Loucy (cell line): ENCODE measurements around the gene CCDC57.

ENCODE experiments used
- H2AFZ ChIP-seq: fragments of 200-600 bp; sonication (generic); 2 replicates; pipeline ENCODE4 v1.6.0; 2016; ENCODE audit warnings: antibody characterized with exemption, mild to moderate bottlenecking, low read length, moderate library complexity
- H3F3A ChIP-seq: fragments of 200-600 bp; 2 replicates; pipeline ENCODE4 v1.6.0; 2016; ENCODE audit warnings: antibody characterized with exemption, low read depth, mild to moderate bottlenecking
- H3K27me3 ChIP-seq: fragments of 200-600 bp; sonication (generic); 2 replicates; pipeline ENCODE4 v1.6.1; 2014; ENCODE audit warnings: low read length, mild to moderate bottlenecking; ENCODE audit not compliant: insufficient read depth, poor library complexity, severe bottlenecking
- H3K36me3 ChIP-seq: fragments of 200-600 bp; sonication (generic); 2 replicates; pipeline ENCODE4 v1.6.1; 2016; ENCODE audit warnings: low read length; ENCODE audit not compliant: insufficient read depth
- H3K4me1 ChIP-seq: fragments of 200-600 bp; sonication (generic); 2 replicates; pipeline ENCODE4 v1.5.1; 2014; ENCODE audit warnings: low read length, mild to moderate bottlenecking; ENCODE audit not compliant: insufficient read depth, poor library complexity, severe bottlenecking
- H3K4me2 ChIP-seq: fragments of 200-600 bp; sonication (generic); 2 replicates; pipeline ENCODE4 v1.6.0; 2014; ENCODE audit warnings: antibody characterized with exemption, low read length, low read depth, mild to moderate bottlenecking; ENCODE audit not compliant: poor library complexity, severe bottlenecking
- H3K4me3 ChIP-seq: fragments of 200-600 bp; sonication (generic); 2 replicates; pipeline ENCODE4 v1.5.1; 2014; ENCODE audit warnings: low read length, mild to moderate bottlenecking, mixed read lengths; ENCODE audit not compliant: poor library complexity, severe bottlenecking
- H3K79me2 ChIP-seq: fragments of 200-600 bp; sonication (generic); 2 replicates; pipeline ENCODE4 v1.6.1; 2014; ENCODE audit warnings: low read length; ENCODE audit not compliant: insufficient read depth
- H3K9ac ChIP-seq: fragments of 200-600 bp; sonication (generic); 2 replicates; pipeline ENCODE4 v1.6.0; 2014; ENCODE audit warnings: mild to moderate bottlenecking, low read depth, low read length, moderate library complexity; ENCODE audit not compliant: poor library complexity, severe bottlenecking
- H3K9me2 ChIP-seq: fragments of 200-600 bp; sonication (generic); replicated peaks from 2 replicates; pipeline ENCODE4 v1.6.1; 2016; ENCODE audit warnings: low read depth, low read length, mixed read lengths
- H3K9me3 ChIP-seq: fragments of 200-600 bp; sonication (generic); 2 replicates; pipeline ENCODE4 v1.6.1; 2014; ENCODE audit warnings: mild to moderate bottlenecking, antibody characterized with exemption, low read length, low read depth; ENCODE audit not compliant: insufficient read depth
- H4K20me1 ChIP-seq: fragments of 200-600 bp; sonication (generic); 2 replicates; pipeline ENCODE4 v1.6.0; 2014; ENCODE audit warnings: antibody characterized with exemption, low read length, mild to moderate bottlenecking; ENCODE audit not compliant: insufficient read depth, poor library complexity, severe bottlenecking
- EZH2phosphoT487 ChIP-seq: fragments of 200-600 bp; IDR thresholded peaks from 2 replicates; pipeline ENCODE4 v1.6.1; 2018; ENCODE audit warnings: antibody characterized with exemption, mild to moderate bottlenecking, moderate library complexity, borderline replicate concordance
- TF ChIP-seq, protein P1 (sequence below): fragments of 200-600 bp; sonication (generic); conservative IDR thresholded peaks from 2 replicates; pipeline ENCODE4 v1.5.1; 2014; ENCODE audit warnings: mild to moderate bottlenecking, antibody characterized with exemption, low read length

Gene CCDC57

DNA sequence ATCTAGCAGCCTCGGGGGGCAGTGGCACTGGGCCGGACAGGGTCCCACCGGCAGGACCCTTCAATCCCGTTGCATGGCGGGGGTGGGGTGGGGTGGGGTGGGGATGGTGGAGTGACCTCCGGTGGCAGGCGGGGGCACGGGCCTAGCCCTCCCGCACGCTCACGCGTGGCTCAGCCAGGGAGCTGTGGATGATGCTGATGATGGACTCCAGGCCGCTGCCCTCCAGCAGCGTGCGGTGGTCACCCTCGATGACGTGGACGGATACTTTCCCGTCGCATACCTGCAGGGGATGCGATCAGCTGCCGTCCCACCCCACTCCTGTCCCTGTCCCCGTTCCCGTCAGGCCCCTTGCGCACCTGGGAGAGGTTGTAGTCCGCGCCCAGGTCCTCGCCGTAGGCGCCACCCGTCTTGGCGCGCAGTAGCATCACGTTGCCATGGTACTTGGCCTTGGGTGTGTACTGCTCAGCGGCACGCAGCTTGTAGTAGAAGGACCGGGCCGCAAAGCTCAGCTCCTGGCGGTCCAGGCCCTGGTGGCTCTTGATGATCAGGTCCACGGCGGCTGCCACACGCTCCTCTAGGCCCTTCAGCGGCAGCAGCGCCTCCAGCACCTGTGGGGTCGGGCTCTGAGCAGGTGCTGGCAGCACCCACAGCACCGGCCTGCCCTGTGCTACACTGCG lies 133.5 kb downstream of the CCDC57 start:
- Histone ChIP-seq H3K4me3 (no peak overlapping the region), H3K9ac (no peak overlapping the region), H4K20me1 (no peaks in the 10 kb centered on the region), H3F3A (no peaks in the 10 kb centered on the region), H3K79me2 (no peaks in the 10 kb centered on the region), H2AFZ (no peak overlapping the region), H3K9me2 (no peaks in the 10 kb centered on the region), H3K27me3 (no peaks in the 10 kb centered on the region), H3K36me3 (peaks cover 54% of the 10 kb centered on the region; the same call in 1 of the 2 replicates), H3K9me3 (no peaks in the 10 kb centered on the region), H3K4me2 (no peak overlapping the region), H3K4me1 (no peaks in the 10 kb centered on the region)
- TF ChIP-seq, protein P1, sequence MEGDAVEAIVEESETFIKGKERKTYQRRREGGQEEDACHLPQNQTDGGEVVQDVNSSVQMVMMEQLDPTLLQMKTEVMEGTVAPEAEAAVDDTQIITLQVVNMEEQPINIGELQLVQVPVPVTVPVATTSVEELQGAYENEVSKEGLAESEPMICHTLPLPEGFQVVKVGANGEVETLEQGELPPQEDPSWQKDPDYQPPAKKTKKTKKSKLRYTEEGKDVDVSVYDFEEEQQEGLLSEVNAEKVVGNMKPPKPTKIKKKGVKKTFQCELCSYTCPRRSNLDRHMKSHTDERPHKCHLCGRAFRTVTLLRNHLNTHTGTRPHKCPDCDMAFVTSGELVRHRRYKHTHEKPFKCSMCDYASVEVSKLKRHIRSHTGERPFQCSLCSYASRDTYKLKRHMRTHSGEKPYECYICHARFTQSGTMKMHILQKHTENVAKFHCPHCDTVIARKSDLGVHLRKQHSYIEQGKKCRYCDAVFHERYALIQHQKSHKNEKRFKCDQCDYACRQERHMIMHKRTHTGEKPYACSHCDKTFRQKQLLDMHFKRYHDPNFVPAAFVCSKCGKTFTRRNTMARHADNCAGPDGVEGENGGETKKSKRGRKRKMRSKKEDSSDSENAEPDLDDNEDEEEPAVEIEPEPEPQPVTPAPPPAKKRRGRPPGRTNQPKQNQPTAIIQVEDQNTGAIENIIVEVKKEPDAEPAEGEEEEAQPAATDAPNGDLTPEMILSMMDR: no peak
- no peak for TF ChIP-seq EZH2phosphoT487

DNA sequence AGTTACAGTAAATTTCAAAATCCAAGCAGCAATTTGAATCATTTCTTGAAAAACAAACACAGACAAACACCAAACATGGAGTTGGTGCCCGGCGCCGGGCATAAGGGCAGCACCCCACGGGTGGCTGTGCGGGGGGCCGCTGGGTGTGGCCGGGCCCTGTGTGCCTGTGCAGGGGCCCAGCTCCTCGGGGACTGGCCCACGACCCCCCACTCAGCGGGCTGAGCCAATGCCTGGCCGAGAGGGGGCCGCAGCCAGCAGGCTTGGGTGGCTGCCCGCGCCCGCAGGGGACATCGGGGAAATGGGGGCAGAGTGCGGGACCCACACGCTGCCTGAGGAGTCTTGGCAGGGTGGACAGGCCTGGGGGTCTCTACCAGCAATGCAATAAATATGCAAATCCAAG lies 134.2 kb downstream of the CCDC57 start:
- no peaks in the 10 kb centered on the region for H3K79me2 ChIP-seq
- no peaks in the 10 kb centered on the region for H3K9me2 ChIP-seq
- no peak overlapping the region for H3K4me2 ChIP-seq
- no peak overlapping the region for H3K9ac ChIP-seq
- H3K36me3 ChIP-seq: peaks cover 47% of the 10 kb centered on the region; the same call in 1 of the 2 replicates
- TF ChIP-seq, protein P1: no peak
- no peak for TF ChIP-seq EZH2phosphoT487
- H3K4me3 ChIP-seq: no peak overlapping the region
- no peaks in the 10 kb centered on the region for H4K20me1 ChIP-seq
- H3F3A ChIP-seq: no peaks in the 10 kb centered on the region
- no peak overlapping the region for H2AFZ ChIP-seq
- H3K4me1 ChIP-seq: no peaks in the 10 kb centered on the region
- H3K27me3 ChIP-seq: no peaks in the 10 kb centered on the region
- no peaks in the 10 kb centered on the region for H3K9me3 ChIP-seq

DNA sequence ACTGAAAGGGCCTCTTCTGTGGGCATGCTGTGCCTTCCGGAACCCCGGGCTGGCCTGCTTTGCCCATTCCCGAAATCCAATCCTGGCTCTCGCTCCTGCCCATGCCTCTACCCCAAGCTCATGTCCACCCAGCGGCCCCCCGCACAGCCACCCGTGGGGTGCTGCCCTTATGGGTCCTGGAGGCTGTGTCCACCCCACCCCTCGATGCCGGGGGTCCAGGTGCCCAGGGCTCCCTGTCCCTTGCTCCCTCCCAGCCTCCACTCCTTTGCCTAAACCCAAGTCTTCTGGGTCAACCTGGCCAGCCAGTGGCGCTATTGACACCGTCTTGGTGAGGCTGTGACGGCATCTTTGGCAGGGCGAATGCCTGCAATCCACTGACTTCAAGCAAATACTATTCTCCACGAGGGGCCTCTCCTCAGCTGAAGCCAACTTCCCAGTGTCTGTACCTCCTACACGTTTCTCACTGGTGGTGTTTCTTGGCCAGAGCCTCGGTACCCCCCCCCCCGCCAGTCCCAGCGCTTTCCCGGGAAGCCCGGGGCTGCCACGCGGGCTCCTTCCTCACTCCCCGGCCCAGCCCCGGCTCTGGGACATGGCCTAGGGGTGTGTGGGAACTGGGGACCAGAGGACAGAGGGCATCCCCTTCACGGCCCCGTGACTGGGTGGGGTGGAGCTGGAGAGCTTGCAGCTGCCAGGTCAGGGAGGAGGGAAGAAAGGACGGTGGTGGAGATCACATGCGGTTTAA lies 134.9 kb downstream of the CCDC57 start:
- Histone ChIP-seq H3F3A (no peaks in the 10 kb centered on the region), H3K79me2 (no peaks in the 10 kb centered on the region), H3K27me3 (no peaks in the 10 kb centered on the region), H2AFZ (no peak overlapping the region), H3K4me3 (no peak overlapping the region), H3K9ac (no peak overlapping the region), H3K36me3 (peaks cover 41% of the 10 kb centered on the region; the same call in 1 of the 2 replicates), H3K9me2 (no peaks in the 10 kb centered on the region), H4K20me1 (no peaks in the 10 kb centered on the region), H3K9me3 (no peaks in the 10 kb centered on the region), H3K4me1 (no peaks in the 10 kb centered on the region), H3K4me2 (no peak overlapping the region)
- TF ChIP-seq, protein P1: no peak
- TF ChIP-seq EZH2phosphoT487: no peak
